ENCODE data around the gene ABHD17B.
"Not testable (repeated sequence)": the region's sequence is repeated elsewhere in the genome, so short reads cannot be mapped to it uniquely, and the experiment has no call there.

ABHD17B gene

DNA sequence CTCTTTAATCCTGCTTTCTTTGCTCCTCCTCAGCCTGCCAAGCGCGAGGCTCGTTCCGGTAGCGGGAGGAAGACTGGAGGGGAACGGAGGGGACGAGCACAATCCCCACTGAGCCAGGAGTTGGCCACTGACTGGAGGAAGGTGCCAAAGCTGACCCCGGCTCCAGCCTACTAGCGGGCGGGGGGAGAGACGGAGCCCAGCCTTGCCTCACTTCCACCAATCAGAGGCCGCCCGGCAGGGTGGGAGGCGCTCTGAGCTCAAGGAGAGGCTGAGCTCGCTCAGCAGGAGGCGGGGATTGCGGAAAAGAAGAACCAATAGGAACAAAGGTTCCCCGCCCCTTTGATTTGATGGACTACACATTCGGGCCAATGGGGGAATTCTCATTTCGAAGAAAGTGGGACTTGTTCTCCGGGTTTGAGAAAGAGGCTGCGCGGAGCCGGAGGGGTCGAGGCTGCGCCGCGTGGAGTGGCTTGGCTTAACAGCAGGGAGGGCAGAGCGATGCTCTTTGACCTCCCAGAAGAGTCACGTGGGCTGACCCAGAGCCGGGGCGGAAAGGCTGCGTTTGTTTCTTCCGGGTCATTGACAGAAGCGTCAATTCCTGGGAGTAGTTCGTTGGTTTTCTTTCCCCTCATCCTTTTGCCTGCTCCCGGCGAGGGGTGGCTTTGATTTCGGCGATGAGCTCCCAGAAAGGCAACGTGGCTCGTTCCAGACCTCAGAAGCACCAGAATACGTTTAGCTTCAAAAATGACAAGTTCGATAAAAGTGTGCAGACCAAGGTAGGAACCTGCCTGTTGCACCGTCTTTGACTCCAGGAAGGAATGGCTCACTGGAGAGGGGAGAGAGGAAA lies at the start of gene ABHD17B, which contains the start of gene C9orf85:
ABHD17B (minus strand) TSS at position 133 of the 847 bp plus-strand sequence. CDS start 36,113 bp downstream, outside the sequence.
C9orf85 (plus strand) TSS at position 579 of the 847 bp plus-strand sequence; CDS start at position 675, 96 bp downstream.
- peak; percentile 99 for DNase-seq (ENCODE audit: low read depth in 2 of 2)
- H3K4me3 ChIP-seq (replicated peaks in 1 of 2; ENCODE audit: low read depth in 2 of 2, low read length in 2 of 2) = peak within 1 kb of the TSS; percentile 72 to 79
- TF ChIP-seq, protein P1, sequence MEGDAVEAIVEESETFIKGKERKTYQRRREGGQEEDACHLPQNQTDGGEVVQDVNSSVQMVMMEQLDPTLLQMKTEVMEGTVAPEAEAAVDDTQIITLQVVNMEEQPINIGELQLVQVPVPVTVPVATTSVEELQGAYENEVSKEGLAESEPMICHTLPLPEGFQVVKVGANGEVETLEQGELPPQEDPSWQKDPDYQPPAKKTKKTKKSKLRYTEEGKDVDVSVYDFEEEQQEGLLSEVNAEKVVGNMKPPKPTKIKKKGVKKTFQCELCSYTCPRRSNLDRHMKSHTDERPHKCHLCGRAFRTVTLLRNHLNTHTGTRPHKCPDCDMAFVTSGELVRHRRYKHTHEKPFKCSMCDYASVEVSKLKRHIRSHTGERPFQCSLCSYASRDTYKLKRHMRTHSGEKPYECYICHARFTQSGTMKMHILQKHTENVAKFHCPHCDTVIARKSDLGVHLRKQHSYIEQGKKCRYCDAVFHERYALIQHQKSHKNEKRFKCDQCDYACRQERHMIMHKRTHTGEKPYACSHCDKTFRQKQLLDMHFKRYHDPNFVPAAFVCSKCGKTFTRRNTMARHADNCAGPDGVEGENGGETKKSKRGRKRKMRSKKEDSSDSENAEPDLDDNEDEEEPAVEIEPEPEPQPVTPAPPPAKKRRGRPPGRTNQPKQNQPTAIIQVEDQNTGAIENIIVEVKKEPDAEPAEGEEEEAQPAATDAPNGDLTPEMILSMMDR (IDR thresholded peaks at IDR 0.05; ENCODE audit: low read depth, low read length) = no peak

DNA sequence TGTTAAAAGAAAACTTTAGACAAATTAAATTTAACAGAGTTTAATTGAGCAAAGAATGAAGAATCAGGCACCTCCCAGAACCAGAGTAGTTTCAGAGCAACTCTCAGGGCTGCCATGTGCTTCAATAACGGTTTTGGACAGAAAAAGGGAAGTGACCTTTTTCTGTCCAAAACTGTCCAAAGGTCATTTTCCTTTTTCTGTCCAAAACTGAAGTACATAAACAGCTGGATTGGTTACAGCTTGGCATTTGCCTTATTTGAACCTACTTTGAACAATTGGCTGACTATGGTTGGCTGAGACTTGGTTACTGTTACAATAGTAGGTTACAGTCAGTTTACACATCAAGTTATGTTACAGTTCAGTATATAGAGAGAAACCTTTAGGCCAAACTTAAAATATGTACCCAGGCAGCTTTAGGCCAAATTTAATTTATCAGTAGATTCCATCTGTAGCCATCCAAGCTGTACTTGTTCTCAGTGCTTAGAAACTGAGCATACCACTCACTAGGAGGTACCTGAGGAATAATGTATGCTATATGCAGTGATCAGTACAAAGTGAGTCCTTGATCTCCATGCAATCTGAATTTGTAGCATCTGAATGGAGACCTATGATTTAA lies 44.4 kb upstream of the ABHD17B start:
- no peak for DNase-seq (ENCODE audit: low read depth in 2 of 2)
- no peak overlapping the region for H3K4me3 ChIP-seq (replicated peaks in 1 of 2; ENCODE audit: low read depth in 2 of 2, low read length in 2 of 2)
- TF ChIP-seq, protein P1 (IDR thresholded peaks at IDR 0.05; ENCODE audit: low read depth, low read length) = no peak

DNA sequence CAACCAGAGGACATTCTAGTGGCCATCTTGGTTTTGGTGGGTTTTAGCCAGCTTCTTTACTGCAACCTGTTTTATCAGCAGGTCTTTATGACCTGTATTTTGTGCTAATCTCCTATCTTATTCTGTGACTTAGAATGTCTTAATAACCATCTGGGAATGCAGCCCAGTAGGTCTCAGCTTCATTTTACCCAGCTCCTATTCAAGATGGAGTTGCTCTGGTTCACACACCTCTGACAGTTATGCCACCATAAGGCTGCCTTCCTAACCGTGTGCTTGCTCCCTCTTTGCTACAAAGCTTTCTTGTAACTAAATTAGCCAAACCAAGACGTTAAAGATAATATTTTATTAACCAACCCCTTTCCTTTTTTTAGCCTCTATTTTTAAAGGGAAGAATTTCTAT lies 43.7 kb upstream of the ABHD17B start:
- not testable (repeated sequence) for H3K4me3 ChIP-seq (replicated peaks in 1 of 2; ENCODE audit: low read depth in 2 of 2, low read length in 2 of 2); DNase-seq (ENCODE audit: low read depth in 2 of 2)

DNA sequence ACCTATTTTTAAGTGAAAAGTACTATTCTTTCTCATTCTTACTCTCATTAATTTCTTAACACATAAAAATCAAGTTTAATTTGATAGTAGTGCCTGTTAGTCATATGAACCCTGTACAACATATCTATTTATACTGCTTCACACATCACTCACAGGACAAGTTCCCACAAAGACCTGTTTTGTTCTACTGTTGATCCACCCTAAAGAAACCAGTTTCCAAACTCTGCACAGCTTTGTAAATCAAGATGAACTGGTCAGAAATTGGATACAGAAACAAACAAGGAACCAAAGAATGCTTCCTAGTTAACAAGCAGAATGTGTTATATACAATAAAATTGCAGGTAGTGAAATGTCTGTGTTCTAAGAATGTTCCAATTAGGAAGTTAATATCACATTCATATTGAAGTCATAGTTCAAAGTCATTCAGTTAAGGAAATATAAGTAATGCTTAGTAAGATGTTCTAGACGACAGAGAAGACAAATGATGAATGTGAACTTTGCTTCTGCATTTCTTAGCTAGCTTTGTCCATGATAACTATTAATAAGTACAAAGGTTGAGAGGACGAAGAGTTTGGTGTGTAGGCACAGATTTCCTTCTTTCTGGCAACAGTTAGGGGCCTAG lies 33.9 kb upstream of the ABHD17B start:
- no peak overlapping the region for H3K4me3 ChIP-seq (replicated peaks in 1 of 2; ENCODE audit: low read depth in 2 of 2, low read length in 2 of 2)
- TF ChIP-seq, protein P1 (IDR thresholded peaks at IDR 0.05; ENCODE audit: low read depth, low read length) = no peak
- no peak for DNase-seq (ENCODE audit: low read depth in 2 of 2)

DNA sequence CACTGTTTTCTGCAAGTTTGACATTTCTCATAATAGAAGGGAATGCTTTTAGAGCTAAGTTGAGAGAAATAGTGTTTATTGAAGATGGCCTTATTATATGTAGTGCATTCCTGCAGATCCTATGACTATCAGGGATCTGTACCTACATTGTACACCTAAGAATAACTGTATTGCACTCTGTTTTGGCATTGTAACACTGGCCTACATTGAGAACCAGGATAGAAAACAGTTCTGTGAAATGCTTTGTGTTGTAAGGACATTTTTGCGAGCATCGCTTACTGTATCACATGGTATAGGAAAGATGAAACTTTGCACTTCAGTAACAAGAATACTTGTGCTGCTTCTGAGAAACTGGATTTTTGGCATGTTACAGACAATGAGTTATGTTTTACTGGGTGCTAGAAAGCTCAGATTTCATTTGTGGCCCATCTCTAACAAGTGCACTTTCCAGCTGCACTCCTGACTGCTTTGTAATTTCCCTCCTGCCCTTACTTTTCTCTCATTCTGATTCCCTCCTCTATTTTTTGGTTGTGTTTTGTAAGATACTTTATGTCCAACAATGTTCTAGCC lies 31.1 kb upstream of the ABHD17B start:
- TF ChIP-seq, protein P1 (IDR thresholded peaks at IDR 0.05; ENCODE audit: low read depth, low read length) = no peak
- H3K4me3 ChIP-seq (replicated peaks in 1 of 2; ENCODE audit: low read depth in 2 of 2, low read length in 2 of 2) = no peak overlapping the region
- DNase-seq (ENCODE audit: low read depth in 2 of 2) = no peak

DNA sequence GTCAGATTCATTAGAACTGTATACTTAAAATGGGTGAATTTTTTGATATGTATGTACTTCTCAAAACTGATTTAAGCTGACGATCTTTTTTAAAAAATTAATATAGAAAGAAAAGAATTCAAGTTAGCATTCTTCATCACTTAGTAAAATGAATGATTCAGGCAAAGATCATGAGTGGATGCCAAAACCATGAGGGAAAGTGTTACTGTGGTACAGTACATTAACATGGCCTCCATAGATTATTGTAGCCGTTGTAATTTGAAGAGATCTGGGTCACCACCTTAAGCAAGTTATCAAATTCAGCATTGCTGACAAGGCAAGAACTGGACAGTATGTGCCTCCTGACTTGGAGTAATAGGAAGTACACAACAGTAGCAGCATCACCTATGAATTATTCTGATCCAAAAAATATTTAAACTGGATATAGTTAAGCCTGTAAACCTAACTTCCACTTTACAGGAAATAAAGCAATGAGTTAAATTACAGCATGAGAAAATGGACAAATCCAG lies 30.1 kb upstream of the ABHD17B start:
- H3K4me3 ChIP-seq (replicated peaks in 1 of 2; ENCODE audit: low read depth in 2 of 2, low read length in 2 of 2) = no peak overlapping the region
- DNase-seq (ENCODE audit: low read depth in 2 of 2) = peak in 1 of 2 donors; percentile 64
- TF ChIP-seq, protein P1 (IDR thresholded peaks at IDR 0.05; ENCODE audit: low read depth, low read length) = no peak
